HG03565 (cell line): ENCODE data around the gene RMC1.

ENCODE experiments used
- ATAC-seq: cut with Tn5 transposase; IDR thresholded peaks from one replicate; pipeline ENCODE4 v1.9.1; 2021; ENCODE audit warnings: mild to moderate bottlenecking, moderate library complexity; ENCODE audit not compliant: unreplicated experiment

RMC1 gene

DNA sequence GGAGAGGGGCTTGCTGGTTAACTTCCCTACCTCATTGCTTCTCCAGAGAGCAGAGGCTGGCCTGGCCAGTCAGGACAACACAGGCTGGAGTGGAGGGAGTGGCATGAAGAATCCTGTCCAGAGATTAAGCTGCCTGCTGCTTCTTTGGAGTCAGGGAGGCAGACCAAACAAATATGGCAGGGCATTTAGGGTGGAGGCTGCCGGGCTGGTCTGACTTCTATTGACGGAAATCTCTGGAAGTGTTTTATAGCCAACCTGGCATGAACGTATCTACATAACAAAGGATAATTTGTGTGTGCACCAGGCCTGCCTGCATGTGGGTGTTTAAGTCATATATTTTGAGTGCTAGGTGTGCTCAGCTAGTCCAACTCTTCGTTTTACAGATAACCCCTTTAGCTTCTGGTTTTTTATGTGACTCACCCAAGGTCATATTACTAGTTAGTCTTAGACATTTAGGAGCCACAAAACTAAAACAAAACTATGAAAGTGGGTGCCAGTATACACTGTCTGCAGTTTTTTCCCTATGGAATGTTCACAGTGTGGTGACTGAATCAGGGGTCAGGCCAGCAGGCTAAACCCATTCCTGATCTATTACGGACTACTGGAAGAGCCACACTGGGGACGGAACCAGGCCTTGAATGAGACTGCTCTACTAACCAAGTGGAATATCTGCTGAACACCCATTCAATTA, 77.5 kb downstream of the RMC1 start:
- no peak for ATAC-seq
